ENCODE measurements around the gene NME8.
A peak's percentile ranks its signal among the peaks of the same experiment; 100 is the strongest.

Gene NME8

GRCh38 chr7:37928878-37929277 lies 80.5 kb downstream of the NME8 start:
- TF ChIP-seq CTCF (IDR thresholded peaks at IDR 0.05; ENCODE audit: control extremely low read depth, extremely low read depth, low read depth, missing control alignments), result no peak
- POLR2A ChIA-PET, result no interaction called here
- CTCF ChIA-PET, result no interaction called here
- no peak for DNase-seq (ENCODE audit: extremely low spot score)

GRCh38 chr7:37930226-37930948 lies 82.0 kb downstream of the NME8 start:
- CTCF ChIA-PET, result interaction anchor here (1.4 kb wide), 2 partner anchors 10 to 293 kb away, joined by 3 to 6 read pairs; partner anchors contain the start of gene EPDR1
- TF ChIP-seq CTCF (IDR thresholded peaks at IDR 0.05; ENCODE audit: control extremely low read depth, extremely low read depth, low read depth, missing control alignments), result no peak
- POLR2A ChIA-PET, result no interaction called here
- no peak for DNase-seq (ENCODE audit: extremely low spot score)

GRCh38 chr7:37932543-37932942 lies 84.1 kb downstream of the NME8 start:
- no peak for TF ChIP-seq CTCF (IDR thresholded peaks at IDR 0.05; ENCODE audit: control extremely low read depth, extremely low read depth, low read depth, missing control alignments)
- POLR2A ChIA-PET, result no interaction called here
- CTCF ChIA-PET, result interaction anchor here (1.8 to 1.9 kb wide), 2 partner anchors 14 to 442 kb away, joined by 4 read pairs; no protein-coding TSS in a partner anchor
- DNase-seq (ENCODE audit: extremely low spot score), result no peak

GRCh38 chr7:37933018-37933566 lies 84.7 kb downstream of the NME8 start:
- POLR2A ChIA-PET, result no interaction called here

GRCh38 chr7:37942934-37943610 lies 94.7 kb downstream of the NME8 start:
- DNase-seq (ENCODE audit: extremely low spot score), result peak; percentile 26
- CTCF ChIA-PET, result interaction anchor here (1.6 kb wide), 1 partner anchor 29 kb away, joined by 3 read pairs; no protein-coding TSS in a partner anchor
- no peak for TF ChIP-seq CTCF (IDR thresholded peaks at IDR 0.05; ENCODE audit: control extremely low read depth, extremely low read depth, low read depth, missing control alignments)
- POLR2A ChIA-PET, result no interaction called here

More at GRCh38 chr7:37933018-37933566, 84.7 kb downstream of the NME8 start:
- CTCF ChIA-PET, result interaction anchor here (1.8 to 1.9 kb wide), 2 partner anchors 15 to 441 kb away, joined by 4 read pairs; no protein-coding TSS in a partner anchor
- no peak for DNase-seq (ENCODE audit: extremely low spot score)
- TF ChIP-seq CTCF (IDR thresholded peaks at IDR 0.05; ENCODE audit: control extremely low read depth, extremely low read depth, low read depth, missing control alignments), result no peak

- POLR2A ChIA-PET, result no interaction called here
- DNase-seq (ENCODE audit: extremely low spot score), result peak; percentile 28
- CTCF ChIA-PET, result interaction anchor here (0.6 to 3.3 kb wide), 7 partner anchors 15 to 391 kb away, joined by 3 to 11 read pairs (median 3); partner anchors contain the start of genes EPDR1 and SFRP4
- TF ChIP-seq CTCF (IDR thresholded peaks at IDR 0.05; ENCODE audit: control extremely low read depth, extremely low read depth, low read depth, missing control alignments), result no peak
Observed at GRCh38 chr7:37943905-37944736, 95.7 kb downstream of the NME8 start.

Measured in GM10248 (cell line).